ENCODE data around the gene PHKA2.

DNA sequence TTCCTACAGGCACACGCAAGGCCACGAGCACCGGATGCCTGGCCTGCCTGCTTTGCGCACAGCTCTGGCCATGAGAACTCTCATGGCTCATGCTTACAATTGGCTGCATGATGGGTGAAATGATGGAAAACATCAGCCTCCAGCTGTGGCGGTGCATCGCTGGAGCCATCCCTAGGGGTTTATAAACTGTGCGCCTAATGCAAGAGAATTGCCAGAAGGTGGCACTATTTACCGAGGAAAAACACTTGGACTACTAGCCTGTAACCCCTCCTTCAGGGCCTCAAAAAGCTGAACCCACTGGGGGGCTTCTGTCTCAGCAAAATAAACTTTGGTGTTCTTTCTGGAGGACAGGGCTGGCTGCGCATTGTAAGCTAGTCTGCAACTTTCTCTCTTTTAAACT lies 51.9 kb downstream of the PHKA2 start:
- TF ChIP-seq, protein P1, sequence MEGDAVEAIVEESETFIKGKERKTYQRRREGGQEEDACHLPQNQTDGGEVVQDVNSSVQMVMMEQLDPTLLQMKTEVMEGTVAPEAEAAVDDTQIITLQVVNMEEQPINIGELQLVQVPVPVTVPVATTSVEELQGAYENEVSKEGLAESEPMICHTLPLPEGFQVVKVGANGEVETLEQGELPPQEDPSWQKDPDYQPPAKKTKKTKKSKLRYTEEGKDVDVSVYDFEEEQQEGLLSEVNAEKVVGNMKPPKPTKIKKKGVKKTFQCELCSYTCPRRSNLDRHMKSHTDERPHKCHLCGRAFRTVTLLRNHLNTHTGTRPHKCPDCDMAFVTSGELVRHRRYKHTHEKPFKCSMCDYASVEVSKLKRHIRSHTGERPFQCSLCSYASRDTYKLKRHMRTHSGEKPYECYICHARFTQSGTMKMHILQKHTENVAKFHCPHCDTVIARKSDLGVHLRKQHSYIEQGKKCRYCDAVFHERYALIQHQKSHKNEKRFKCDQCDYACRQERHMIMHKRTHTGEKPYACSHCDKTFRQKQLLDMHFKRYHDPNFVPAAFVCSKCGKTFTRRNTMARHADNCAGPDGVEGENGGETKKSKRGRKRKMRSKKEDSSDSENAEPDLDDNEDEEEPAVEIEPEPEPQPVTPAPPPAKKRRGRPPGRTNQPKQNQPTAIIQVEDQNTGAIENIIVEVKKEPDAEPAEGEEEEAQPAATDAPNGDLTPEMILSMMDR (IDR thresholded peaks at IDR 0.05): no peak
- TF ChIP-seq POLR2A (IDR thresholded peaks at IDR 0.05): no peak

Measured in testis (tissue), 2 donors.